ENCODE measurements around the gene ECE1.
"Not testable (repeated sequence)": the region's sequence is repeated elsewhere in the genome, so short reads cannot be mapped to it uniquely, and the experiment has no call there.

ECE1 gene

DNA sequence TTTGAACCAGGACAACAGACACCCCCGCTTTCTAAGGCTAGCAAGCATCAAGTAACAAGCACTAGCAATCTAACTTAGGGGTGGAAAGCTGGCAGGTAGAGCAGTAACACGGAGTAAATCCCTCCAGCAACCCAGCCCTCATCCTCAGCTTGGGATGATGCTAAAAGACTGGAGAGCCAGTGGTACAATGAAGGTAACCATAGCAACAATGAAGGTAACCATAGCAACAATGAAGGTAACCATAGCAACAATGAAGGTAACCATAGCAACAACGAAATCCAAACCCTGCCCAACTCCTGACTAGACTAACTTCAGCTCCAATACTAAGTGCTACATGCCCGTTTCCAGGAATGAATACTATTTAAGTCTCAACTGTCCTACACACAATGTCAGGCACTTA, 91.3 kb downstream of the ECE1 start:
- no peaks in the 10 kb centered on the region for H3K4me1 ChIP-seq (ENCODE audit: control insufficient read depth, insufficient read depth, low read length)
- no peaks in the 10 kb centered on the region for H3K36me3 ChIP-seq (ENCODE audit: control insufficient read depth, insufficient read depth, low read length)
- no peak overlapping the region for H3K4me3 ChIP-seq (ENCODE audit: low read length)
- WGBS (ENCODE audit: insufficient coverage, insufficient read length) = no CpG with 5 or more reads among the region's 4 CpGs
- H3K27ac ChIP-seq (ENCODE audit: low read length) = no peak overlapping the region
- no peaks in the 10 kb centered on the region; the same call in 1 of the 2 replicates for H3K27me3 ChIP-seq (ENCODE audit: control insufficient read depth, insufficient read depth, low read length)
- no peaks in the 10 kb centered on the region for H3K9me3 ChIP-seq (ENCODE audit: control insufficient read depth, insufficient read depth, low read length)
- DNase-seq (ENCODE audit: low read depth, low spot score) = no peak

DNA sequence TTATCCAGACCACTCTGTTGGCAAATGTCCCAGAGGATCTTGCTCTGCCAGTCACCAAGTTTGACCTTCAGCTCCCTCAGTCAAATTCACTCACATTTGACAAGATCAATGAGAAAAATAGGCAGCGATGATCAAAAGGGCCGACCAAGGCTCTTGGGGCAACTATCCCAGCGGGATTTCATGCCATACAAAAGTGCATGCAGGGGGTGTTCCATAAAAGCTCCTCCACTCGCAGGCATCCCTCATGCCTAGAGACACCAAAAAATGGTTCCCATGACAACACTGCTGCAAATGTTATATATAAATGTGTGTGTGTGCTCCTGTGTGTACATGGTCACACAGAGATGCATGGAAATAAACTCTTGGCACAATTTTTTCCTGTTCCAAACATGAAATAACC, 97.4 kb downstream of the ECE1 start:
- DNase-seq (ENCODE audit: low read depth, low spot score) = no peak
- no CpG with 5 or more reads among the region's 4 CpGs for WGBS (ENCODE audit: insufficient coverage, insufficient read length)
- Histone ChIP-seq H3K4me3 (ENCODE audit: low read length) (no peak overlapping the region), H3K4me1 (ENCODE audit: control insufficient read depth, insufficient read depth, low read length) (no peaks in the 10 kb centered on the region), H3K27ac (ENCODE audit: low read length) (no peak overlapping the region), H3K9me3 (ENCODE audit: control insufficient read depth, insufficient read depth, low read length) (no peaks in the 10 kb centered on the region), H3K36me3 (ENCODE audit: control insufficient read depth, insufficient read depth, low read length) (no peaks in the 10 kb centered on the region), H3K27me3 (ENCODE audit: control insufficient read depth, insufficient read depth, low read length) (peaks cover 43% of the 10 kb centered on the region)

DNA sequence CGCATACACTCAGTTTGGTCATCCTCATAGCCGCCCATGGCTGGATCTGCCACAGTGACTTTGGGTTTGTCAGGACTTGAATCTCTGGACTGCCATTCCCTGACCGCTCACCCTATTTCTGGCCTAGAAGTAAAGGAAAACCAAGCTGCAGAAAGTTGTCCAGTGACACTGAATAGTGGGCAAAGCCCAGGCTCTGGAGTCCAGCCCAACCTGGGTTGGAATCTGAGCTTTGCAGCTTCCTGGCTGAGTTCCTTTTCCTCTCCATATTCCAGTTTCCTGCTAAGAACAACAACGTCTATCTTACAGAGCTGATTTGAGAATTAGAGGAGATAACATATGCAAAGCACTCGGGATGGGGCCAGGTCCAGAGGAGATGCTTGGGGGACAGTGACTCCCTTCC, 98.0 kb downstream of the ECE1 start:
- H3K36me3 ChIP-seq (ENCODE audit: control insufficient read depth, insufficient read depth, low read length) = no peaks in the 10 kb centered on the region
- H3K9me3 ChIP-seq (ENCODE audit: control insufficient read depth, insufficient read depth, low read length) = no peaks in the 10 kb centered on the region
- peaks cover 49% of the 10 kb centered on the region for H3K27me3 ChIP-seq (ENCODE audit: control insufficient read depth, insufficient read depth, low read length)
- no CpG with 5 or more reads among the region's 5 CpGs for WGBS (ENCODE audit: insufficient coverage, insufficient read length)
- H3K4me1 ChIP-seq (ENCODE audit: control insufficient read depth, insufficient read depth, low read length) = no peaks in the 10 kb centered on the region
- no peak overlapping the region for H3K4me3 ChIP-seq (ENCODE audit: low read length)
- no peak overlapping the region for H3K27ac ChIP-seq (ENCODE audit: low read length)
- DNase-seq (ENCODE audit: low read depth, low spot score) = no peak

DNA sequence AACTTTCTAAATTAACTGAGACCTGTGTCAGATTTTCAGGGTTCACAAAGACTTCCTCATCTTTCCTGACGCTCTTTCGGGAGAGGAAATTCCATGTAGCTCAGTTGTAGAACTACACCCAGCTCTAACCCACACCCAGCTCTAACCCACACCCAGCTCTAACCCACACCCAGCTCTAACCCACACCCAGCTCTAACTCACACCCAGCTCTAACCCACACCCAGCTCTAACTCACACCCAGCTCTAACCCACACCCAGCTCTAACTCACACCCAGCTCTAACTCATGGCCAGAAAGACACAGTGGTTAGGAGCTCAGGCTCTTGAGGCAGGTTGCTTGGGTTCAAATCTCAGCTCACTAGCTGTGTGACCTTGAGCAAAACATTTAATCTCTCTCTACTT, 99.5 kb downstream of the ECE1 start:
- not testable (repeated sequence) for H3K4me1 ChIP-seq (ENCODE audit: control insufficient read depth, insufficient read depth, low read length); H3K27ac ChIP-seq (ENCODE audit: low read length)
- WGBS (ENCODE audit: insufficient coverage, insufficient read length) = no CpG with 5 or more reads among the region's 2 CpGs

DNA sequence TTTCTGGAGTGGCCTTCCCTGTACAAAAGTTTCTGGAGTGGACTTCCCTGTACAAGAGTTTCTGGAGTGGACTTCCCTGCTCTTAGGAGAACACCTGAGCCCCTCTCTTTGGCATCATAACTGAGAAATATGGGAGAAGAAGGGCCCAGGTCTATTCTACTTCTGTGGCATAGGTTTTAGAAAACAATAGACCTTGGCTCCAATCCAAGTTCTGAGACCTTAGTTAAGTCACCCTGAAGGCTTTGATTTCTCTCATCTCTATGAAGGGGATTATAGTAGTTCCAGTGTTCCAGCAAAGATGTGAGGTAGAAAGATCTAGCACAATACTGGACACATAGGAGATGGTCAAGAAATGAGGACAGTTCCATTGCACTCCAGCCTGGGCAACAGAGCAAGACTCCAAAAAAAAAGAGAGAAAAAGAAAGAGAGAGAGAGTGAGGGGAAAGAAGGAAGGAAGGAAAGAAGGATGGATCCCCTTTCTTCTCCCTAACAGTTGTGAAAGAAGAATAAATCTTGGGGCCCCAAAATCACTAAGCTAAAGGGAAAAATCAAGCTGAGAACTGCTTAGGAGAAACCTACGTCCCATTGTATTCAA, 100.3 kb downstream of the ECE1 start:
- peaks cover 51% of the 10 kb centered on the region for H3K27me3 ChIP-seq (ENCODE audit: control insufficient read depth, insufficient read depth, low read length)
- no peaks in the 10 kb centered on the region for H3K9me3 ChIP-seq (ENCODE audit: control insufficient read depth, insufficient read depth, low read length)
- H3K4me3 ChIP-seq (ENCODE audit: low read length) = no peak overlapping the region
- no peak for DNase-seq (ENCODE audit: low read depth, low spot score)
- H3K4me1 ChIP-seq (ENCODE audit: control insufficient read depth, insufficient read depth, low read length) = no peaks in the 10 kb centered on the region
- WGBS (ENCODE audit: insufficient coverage, insufficient read length) = no CpG with 5 or more reads among the region's 1 CpG
- H3K27ac ChIP-seq (ENCODE audit: low read length) = no peak overlapping the region
- no peaks in the 10 kb centered on the region for H3K36me3 ChIP-seq (ENCODE audit: control insufficient read depth, insufficient read depth, low read length)

More for the DNA sequence above, 99.5 kb downstream of the ECE1 start:
- not testable (repeated sequence) for DNase-seq (ENCODE audit: low read depth, low spot score); H3K36me3 ChIP-seq (ENCODE audit: control insufficient read depth, insufficient read depth, low read length); H3K9me3 ChIP-seq (ENCODE audit: control insufficient read depth, insufficient read depth, low read length); H3K4me3 ChIP-seq (ENCODE audit: low read length)
- H3K27me3 ChIP-seq (ENCODE audit: control insufficient read depth, insufficient read depth, low read length) = peaks cover 51% of the 10 kb centered on the region

GRCh38 chr1:21189421-21189820, 100.8 kb downstream of the ECE1 start:
- H3K9me3 ChIP-seq (ENCODE audit: control insufficient read depth, insufficient read depth, low read length) = no peaks in the 10 kb centered on the region
- H3K4me3 ChIP-seq (ENCODE audit: low read length) = no peak overlapping the region
- DNase-seq (ENCODE audit: low read depth, low spot score) = no peak
- H3K4me1 ChIP-seq (ENCODE audit: control insufficient read depth, insufficient read depth, low read length) = no peaks in the 10 kb centered on the region
- no peak overlapping the region for H3K27ac ChIP-seq (ENCODE audit: low read length)
- no peaks in the 10 kb centered on the region for H3K36me3 ChIP-seq (ENCODE audit: control insufficient read depth, insufficient read depth, low read length)
- H3K27me3 ChIP-seq (ENCODE audit: control insufficient read depth, insufficient read depth, low read length) = peaks cover 55% of the 10 kb centered on the region
- WGBS (ENCODE audit: insufficient coverage, insufficient read length) = no CpG with 5 or more reads among the region's 3 CpGs

GRCh38 chr1:21188235-21188634, 102.0 kb downstream of the ECE1 start:
- Histone ChIP-seq H3K36me3 (ENCODE audit: control insufficient read depth, insufficient read depth, low read length) (no peaks in the 10 kb centered on the region), H3K9me3 (ENCODE audit: control insufficient read depth, insufficient read depth, low read length) (no peaks in the 10 kb centered on the region), H3K27ac (ENCODE audit: low read length) (no peak overlapping the region), H3K4me3 (ENCODE audit: low read length) (no peak overlapping the region), H3K4me1 (ENCODE audit: control insufficient read depth, insufficient read depth, low read length) (no peaks in the 10 kb centered on the region), H3K27me3 (ENCODE audit: control insufficient read depth, insufficient read depth, low read length) (peaks cover 58% of the 10 kb centered on the region)
- no peak for DNase-seq (ENCODE audit: low read depth, low spot score)
- no CpG with 5 or more reads among the region's 3 CpGs for WGBS (ENCODE audit: insufficient coverage, insufficient read length)

GRCh38 chr1:21185221-21185731, 105.0 kb downstream of the ECE1 start:
- WGBS (ENCODE audit: insufficient coverage, insufficient read length) = no CpG with 5 or more reads among the region's 5 CpGs
- H3K36me3 ChIP-seq (ENCODE audit: control insufficient read depth, insufficient read depth, low read length) = no peaks in the 10 kb centered on the region
- no peak for DNase-seq (ENCODE audit: low read depth, low spot score)
- H3K4me3 ChIP-seq (ENCODE audit: low read length) = no peak overlapping the region
- H3K27me3 ChIP-seq (ENCODE audit: control insufficient read depth, insufficient read depth, low read length) = peaks cover 44% of the 10 kb centered on the region
- no peaks in the 10 kb centered on the region for H3K9me3 ChIP-seq (ENCODE audit: control insufficient read depth, insufficient read depth, low read length)
- H3K4me1 ChIP-seq (ENCODE audit: control insufficient read depth, insufficient read depth, low read length) = no peaks in the 10 kb centered on the region
- no peak overlapping the region for H3K27ac ChIP-seq (ENCODE audit: low read length)

- no CpG with 5 or more reads among the region's 1 CpG for WGBS (ENCODE audit: insufficient coverage, insufficient read length)
- peaks cover 34% of the 10 kb centered on the region for H3K27me3 ChIP-seq (ENCODE audit: control insufficient read depth, insufficient read depth, low read length)
- H3K4me1 ChIP-seq (ENCODE audit: control insufficient read depth, insufficient read depth, low read length) = no peaks in the 10 kb centered on the region
- no peak overlapping the region for H3K4me3 ChIP-seq (ENCODE audit: low read length)
- no peak for DNase-seq (ENCODE audit: low read depth, low spot score)
- H3K9me3 ChIP-seq (ENCODE audit: control insufficient read depth, insufficient read depth, low read length) = no peaks in the 10 kb centered on the region
- no peaks in the 10 kb centered on the region for H3K36me3 ChIP-seq (ENCODE audit: control insufficient read depth, insufficient read depth, low read length)
- H3K27ac ChIP-seq (ENCODE audit: low read length) = no peak overlapping the region
Measured at GRCh38 chr1:21184276-21184675, 106.0 kb downstream of the ECE1 start.

GRCh38 chr1:21182181-21182731, 108.0 kb downstream of the ECE1 start:
- H3K4me3 ChIP-seq (ENCODE audit: low read length) = no peak overlapping the region
- no peak overlapping the region for H3K27ac ChIP-seq (ENCODE audit: low read length)
- no peaks in the 10 kb centered on the region for H3K36me3 ChIP-seq (ENCODE audit: control insufficient read depth, insufficient read depth, low read length)
- no CpG with 5 or more reads among the region's 7 CpGs for WGBS (ENCODE audit: insufficient coverage, insufficient read length)
- no peak for DNase-seq (ENCODE audit: low read depth, low spot score)
- no peaks in the 10 kb centered on the region for H3K9me3 ChIP-seq (ENCODE audit: control insufficient read depth, insufficient read depth, low read length)
- peaks cover 15% of the 10 kb centered on the region for H3K27me3 ChIP-seq (ENCODE audit: control insufficient read depth, insufficient read depth, low read length)
- H3K4me1 ChIP-seq (ENCODE audit: control insufficient read depth, insufficient read depth, low read length) = peaks cover 2% of the 10 kb centered on the region; the same call in 1 of the 2 replicates

DNA sequence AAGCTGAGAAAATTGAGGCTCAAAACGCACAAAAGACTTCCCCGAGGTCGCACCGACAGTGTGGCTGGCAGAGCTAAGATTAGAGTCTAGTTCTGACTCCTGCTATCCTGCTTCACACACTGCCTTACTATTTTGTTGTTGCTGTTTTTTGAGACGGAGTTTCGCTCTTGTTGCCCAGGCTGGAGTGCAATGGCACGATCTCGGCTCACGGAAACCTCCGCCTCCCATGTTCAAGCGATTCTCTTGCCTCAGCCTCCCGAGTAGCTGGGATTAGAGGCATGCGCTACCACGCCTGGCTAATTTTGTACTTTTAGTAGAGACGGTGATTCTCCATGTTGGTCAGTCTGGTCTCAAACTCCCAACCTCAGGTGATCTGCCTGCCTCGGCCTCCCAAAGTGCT, 112.0 kb downstream of the ECE1 start:
- not testable (repeated sequence) for DNase-seq (ENCODE audit: low read depth, low spot score); H3K4me1 ChIP-seq (ENCODE audit: control insufficient read depth, insufficient read depth, low read length); H3K27me3 ChIP-seq (ENCODE audit: control insufficient read depth, insufficient read depth, low read length); H3K9me3 ChIP-seq (ENCODE audit: control insufficient read depth, insufficient read depth, low read length); H3K27ac ChIP-seq (ENCODE audit: low read length); H3K36me3 ChIP-seq (ENCODE audit: control insufficient read depth, insufficient read depth, low read length); H3K4me3 ChIP-seq (ENCODE audit: low read length)
- WGBS (ENCODE audit: insufficient coverage, insufficient read length) = no CpG with 5 or more reads among the region's 16 CpGs
